ENCODE data around the gene BBS7.

Gene BBS7

GRCh38 chr4:121789960-121790829 lies 80.1 kb downstream of the BBS7 start:
- no peak for DNase-seq

- DNase-seq = no peak
Measured at GRCh38 chr4:121789455-121789854, 80.8 kb downstream of the BBS7 start.

- DNase-seq = no peak
Measured at GRCh38 chr4:121788896-121789295, 81.4 kb downstream of the BBS7 start.

GRCh38 chr4:121786221-121786620 lies 84.1 kb downstream of the BBS7 start:
- no peak for DNase-seq

- DNase-seq = no peak
Measured at GRCh38 chr4:121785479-121785878, 84.8 kb downstream of the BBS7 start.

GRCh38 chr4:121784975-121785374 lies 85.3 kb downstream of the BBS7 start:
- no peak for DNase-seq

- DNase-seq = no peak
Measured at GRCh38 chr4:121784401-121784800, 85.9 kb downstream of the BBS7 start.

GRCh38 chr4:121783210-121783609 lies 87.1 kb downstream of the BBS7 start:
- no peak for DNase-seq

GRCh38 chr4:121778991-121779628 lies 91.2 kb downstream of the BBS7 start:
- DNase-seq = no peak

- no peak for DNase-seq
Measured at GRCh38 chr4:121777625-121778024, 92.6 kb downstream of the BBS7 start.

GRCh38 chr4:121776610-121777401 lies 93.5 kb downstream of the BBS7 start:
- DNase-seq = no peak

Measured in CD4-positive, alpha-beta T cell treated with Interleukin-12 subunit alpha and Interleukin-12 subunit beta, for 1 hour (primary cell).